HepG2 (cell line): Measurements from ENCODE around the gene SNAPC3. TPM values are rescaled to one million over a fixed set of nuclear protein-coding genes. Genes with fewer than 3 reads are reported as not detected.

Experiments used
- ATAC-seq: fragments of 200-7000 bp; cut with Tn5 transposase; 3 replicates; pipeline ENCODE4 v1.9.1; 2020; ENCODE audit warnings: mild to moderate bottlenecking, moderate library complexity
- BruUV-seq: library from RNA; stranded (reverse); fragments of 400-500 nt; replicated peaks from 2 replicates; lab custom pipeline; 2021; lab: Mats Ljungman, UMichigan
- CTCF ChIA-PET: fragments of 300-600 bp; formaldehyde crosslinking; extraction: SDS; loops from one replicate; lab custom pipeline; 2021; ENCODE audit warnings: low total read pairs, inconsistent platforms, low intra/inter-chr PET ratio; lab: Yijun Ruan, JAX
- POLR2A ChIA-PET: fragments of 350-600 bp; sonication (Branson Sonifier 250); formaldehyde crosslinking; loops from one replicate; lab custom pipeline; 2020; ENCODE audit warnings: antibody characterized with exemption, inconsistent platforms; lab: Yijun Ruan, JAX
- DNase-seq: peaks from one replicate; pipeline ENCODE4 v3.0.0-alpha.2; 2015; ENCODE audit warnings: low spot score
- FAIRE-seq: peaks from 3 replicates; lab custom pipeline; 2011; peaks lifted over from hg19 to GRCh38; lab: Jason Lieb, UNC
- H2AFZ ChIP-seq: one replicate; pipeline ENCODE4 v1.6.1; 2011; ENCODE audit warnings: low read length, inconsistent platforms
- H3K27ac ChIP-seq: fragments of 300-600 bp; 3 replicates; pipeline ENCODE4 v1.8.0; 2011; ENCODE audit warnings: mixed run types, mild to moderate bottlenecking, mixed read lengths, low read length, inconsistent platforms; ENCODE audit not compliant: insufficient read depth; ENCODE audit errors: extremely low read length
- H3K27me3 ChIP-seq, 2 experiments: fragments of 200-600 bp in 1 of 2; 2 replicates in 1 of 2; 3 replicates in 1 of 2; pipeline versions ENCODE4 v1.6.0 to v1.8.0; 2011; ENCODE audit warnings: low read length in 2 of 2, mild to moderate bottlenecking in 2 of 2, moderate library complexity in 2 of 2, inconsistent platforms in 1 of 2; ENCODE audit not compliant: insufficient read depth in 2 of 2, control insufficient read depth in 1 of 2
- H3K36me3 ChIP-seq, 2 experiments: fragments of 200-600 bp in 1 of 2; replicated peaks in 1 of 2; 2 replicates in 1 of 2; 3 replicates in 1 of 2; pipeline versions ENCODE4 v1.5.1 to v1.8.0; 2011; ENCODE audit warnings: low read length in 2 of 2, inconsistent platforms in 1 of 2; ENCODE audit not compliant: insufficient read depth in 2 of 2, control insufficient read depth in 1 of 2
- H3K4me1 ChIP-seq: 2 replicates; pipeline ENCODE4 v1.5.1; 2012; ENCODE audit warnings: low read length, inconsistent platforms; ENCODE audit not compliant: insufficient read depth
- H3K4me2 ChIP-seq: 2 replicates; pipeline ENCODE4 v1.6.0; 2011; ENCODE audit warnings: low read depth, low read length, inconsistent platforms
- H3K4me3 ChIP-seq, 3 experiments: fragments of 200-600 bp in 1 of 3; sonication (generic), shearing (Covaris generic) in 1 of 3; replicated peaks in 1 of 3; 2 replicates each; pipeline ENCODE4 v1.5.1; 2011 to 2016; ENCODE audit warnings: low read length in 3 of 3, inconsistent platforms in 2 of 3, low read depth in 2 of 3, mild to moderate bottlenecking in 2 of 3, control low read depth in 1 of 3, mixed read lengths in 1 of 3; ENCODE audit not compliant: insufficient read depth in 1 of 3
- H3K79me2 ChIP-seq: one replicate; pipeline ENCODE4 v1.6.1; 2011; ENCODE audit warnings: low read length, inconsistent platforms; ENCODE audit not compliant: insufficient read depth
- H3K9ac ChIP-seq: 2 replicates; pipeline ENCODE4 v1.6.0; 2011; ENCODE audit warnings: mild to moderate bottlenecking, low read depth, low read length, inconsistent platforms; ENCODE audit not compliant: insufficient read depth
- H3K9me3 ChIP-seq: 2 replicates; pipeline ENCODE4 v1.5.1; 2012; ENCODE audit warnings: mild to moderate bottlenecking, low read length
- H4K20me1 ChIP-seq: 2 replicates; pipeline ENCODE4 v1.6.0; 2011; ENCODE audit warnings: inconsistent platforms, mild to moderate bottlenecking, low read length, moderate library complexity; ENCODE audit not compliant: insufficient read depth
- FOXA1 ChIP-seq, 2 experiments: fragments of 450-650 bp in 1 of 2; sonication (generic) in 1 of 2; formaldehyde crosslinking in 1 of 2; IDR thresholded peaks; 2 replicates each; pipeline versions ENCODE4 v1.4.0 to v1.6.1; 2016 to 2020; ENCODE audit warnings: missing genetic modification reagents in 1 of 2
- FOXM1 ChIP-seq: sonication (generic); formaldehyde crosslinking; IDR thresholded peaks from 2 replicates; pipeline ENCODE4 v1.5.0; 2020; ENCODE audit warnings: missing genetic modification reagents
- HMGXB4 ChIP-seq, 2 experiments: sonication (generic) in 1 of 2; formaldehyde crosslinking in 1 of 2; IDR thresholded peaks; 2 replicates each; pipeline versions ENCODE4 v1.4.0 to v1.6.1; 2018 to 2020; ENCODE audit warnings: missing genetic modification reagents in 2 of 2, borderline replicate concordance in 1 of 2, low read depth in 1 of 2, mild to moderate bottlenecking in 1 of 2, missing biosample characterization in 1 of 2
- MXD1 ChIP-seq: sonication (generic); formaldehyde crosslinking; IDR thresholded peaks from 2 replicates; pipeline ENCODE4 v1.4.0; 2020; ENCODE audit warnings: mild to moderate bottlenecking, missing genetic modification reagents
- ZFP36 ChIP-seq: fragments of 150-350 bp; IDR thresholded peaks from 2 replicates; pipeline ENCODE4 v1.6.1; 2018; ENCODE audit warnings: borderline replicate concordance, low read length, low read depth; ENCODE audit not compliant: partially characterized antibody
- ZNF18 ChIP-seq: sonication (generic); formaldehyde crosslinking; IDR thresholded peaks from 2 replicates; pipeline ENCODE4 v1.8.0; 2022; ENCODE audit warnings: mild to moderate bottlenecking, missing genetic modification reagents; ENCODE audit not compliant: insufficient replicate concordance
- ZNF382 ChIP-seq: sonication (generic); formaldehyde crosslinking; IDR thresholded peaks from 2 replicates; pipeline ENCODE4 v1.5.0; 2020; ENCODE audit warnings: missing genetic modification reagents, mild to moderate bottlenecking, borderline replicate concordance
- ZNF430 ChIP-seq: sonication (generic); formaldehyde crosslinking; IDR thresholded peaks from 2 replicates; pipeline ENCODE4 v1.9.0; 2021; ENCODE audit warnings: mild to moderate bottlenecking, missing genetic modification reagents
- ZNF672 ChIP-seq: sonication (generic); formaldehyde crosslinking; IDR thresholded peaks from 2 replicates; pipeline ENCODE4 v1.8.1; 2022; ENCODE audit warnings: missing genetic modification reagents
- ZNF878 ChIP-seq: sonication (generic); formaldehyde crosslinking; IDR thresholded peaks from 2 replicates; pipeline ENCODE4 v1.8.1; 2023; ENCODE audit warnings: mild to moderate bottlenecking, missing genetic modification reagents, moderate library complexity
- WGBS: methylation state at CpG from one replicate; pipeline ENCODE4 v1.1.6; 2017; ENCODE audit warnings: low lambda C conversion rate; 5-methylcytosine and 5-hydroxymethylcytosine counted together
- in situ Hi-C: cut with HindIII; loops from 2 replicates; pipeline ENCODE4 v1.10.0; 2017; ENCODE audit warnings: low pct_unique_long_range_greater_than_20kb; ENCODE audit not compliant: extremely low pct_ligation_motif_present
- intact Hi-C: fragments of 100-400 bp; cut with micrococcal nuclease; formaldehyde crosslinking; loops from one replicate; pipeline ENCODE4 v1.10.0; 2022; ENCODE audit not compliant: unreplicated experiment
- polyA plus RNA-seq, 8 experiments: library from polyadenylated mRNA; depleted of rRNA in 3 of 8; stranded (reverse) in 7 of 8; unstranded in 1 of 8; fragments of >200 nt; fragmentation: Illumina TruSeq in 4 of 8; extraction: Trizol in 4 of 8; gene quantifications; 2 replicates each; pipeline versions ENCODE4 v1.2.1 to v1.2.3, GENCODE V29; 2011 to 2016; ENCODE audit warnings: low read depth in 4 of 8, missing spikeins in 1 of 8, mixed read lengths in 1 of 8; ENCODE audit not compliant: insufficient read depth in 1 of 8
- total RNA-seq, 5 experiments: library from RNA; depleted of rRNA; stranded (reverse); fragments of >200 nt; fragmentation: Illumina TruSeq; extraction: Trizol; gene quantifications; 2 replicates each; pipeline ENCODE4 v1.2.3, GENCODE V29; 2016; ENCODE audit warnings: low read depth in 1 of 5

SNAPC3 gene
- total and polyA plus RNA-seq, 2 of the 13 experiments (the other 11 are each of a cell fraction or from before 2014, with no cell fraction given), result 25.6 to 26.0 TPM

GRCh38 chr9:15404171-15404570, 18.5 kb upstream of the SNAPC3 start:
- Histone ChIP-seq H3K4me2 (no peak overlapping the region), H3K9ac (no peak overlapping the region), H4K20me1 (no peaks in the 10 kb centered on the region), H3K36me3 (no peaks in the 10 kb centered on the region), H3K79me2 (no peaks in the 10 kb centered on the region), H3K4me3 (no peak overlapping the region), H2AFZ (no peak overlapping the region), H3K9me3 (no peaks in the 10 kb centered on the region), H3K27ac (no peak overlapping the region), H3K4me1 (0 out of 2 replicates have a peak, but pooled peaks cover 19% of the 10 kb centered on the region), H3K27me3 (no peaks in the 10 kb centered on the region)
- ATAC-seq, result no peak
- no peak for DNase-seq
- intact Hi-C loops, result no loop called here
- no peak for TF ChIP-seq ZNF672 (CRISPR knock-in tag)
- no peak for TF ChIP-seq ZFP36
- no peak for TF ChIP-seq MXD1 (CRISPR knock-in tag)
- no peak for TF ChIP-seq ZNF430
- TF ChIP-seq HMGXB4 (CRISPR knock-in tag; IDR thresholded peaks at IDR 0.05; ENCODE audit: borderline replicate concordance in 1 of 2, low read depth in 1 of 2), result no peak
- TF ChIP-seq ZNF878 (CRISPR knock-in tag), result no peak
- no peak for TF ChIP-seq FOXA1 (IDR thresholded peaks at IDR 0.05)
- no peak for TF ChIP-seq FOXA1 (CRISPR knock-in tag; IDR thresholded peaks at IDR 0.05)
- TF ChIP-seq FOXM1 (CRISPR knock-in tag), result no peak
- no peak for TF ChIP-seq ZNF382 (CRISPR knock-in tag)
- TF ChIP-seq ZNF18 (CRISPR knock-in tag), result no peak
- BruUV-seq, result no TSS peak
- 14% methylated on average over 1 of the region's 1 CpG for WGBS
- FAIRE-seq, result no peak
- CTCF ChIA-PET, result no interaction called here
- POLR2A ChIA-PET, result no interaction called here
- in situ Hi-C loops, result loop anchor here (25.0 kb wide), 1 partner anchor 117 kb away; no protein-coding TSS in a partner anchor
